ENCODE results near the gene CDC45.

CDC45 gene

DNA sequence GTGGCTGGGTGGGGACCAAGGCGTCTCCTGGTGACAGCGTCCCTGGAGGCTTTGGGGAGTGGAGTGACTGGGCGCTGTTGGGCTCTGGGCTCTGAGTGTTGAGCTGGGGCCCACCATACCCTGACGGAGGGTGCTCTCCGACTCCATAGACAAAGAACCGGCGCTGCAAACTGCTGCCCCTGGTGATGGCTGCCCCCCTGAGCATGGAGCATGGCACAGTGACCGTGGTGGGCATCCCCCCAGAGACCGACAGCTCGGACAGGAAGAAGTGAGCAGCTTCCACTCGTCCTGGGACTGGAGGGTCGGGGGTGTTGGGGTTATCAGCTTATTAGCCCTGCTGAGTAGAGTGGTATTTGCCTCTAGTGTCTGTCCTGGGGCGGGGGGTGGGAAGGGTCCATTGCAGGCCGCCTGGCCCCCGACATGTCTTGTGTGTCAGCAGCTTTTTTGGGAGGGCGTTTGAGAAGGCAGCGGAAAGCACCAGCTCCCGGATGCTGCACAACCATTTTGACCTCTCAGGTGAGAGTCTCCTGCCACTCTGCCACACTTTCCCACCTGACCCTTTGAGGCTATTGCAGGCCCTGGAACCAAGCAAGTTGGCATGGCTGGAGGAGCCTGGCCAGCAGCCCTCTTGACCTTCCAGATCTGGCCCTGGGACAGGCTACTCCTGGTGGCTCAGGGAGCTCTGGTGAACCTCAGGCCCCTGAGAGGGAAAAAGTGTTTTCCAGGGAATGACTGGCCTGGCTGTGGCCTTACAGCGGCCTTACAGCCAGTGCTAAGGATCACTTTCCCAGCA, 36.9 kb downstream of the CDC45 start:
- Histone ChIP-seq H3K4me1 (ENCODE audit: control insufficient read depth, insufficient read depth, low read length) (no peaks in the 10 kb centered on the region), H3K36me3 (ENCODE audit: control insufficient read depth, insufficient read depth, low read length) (no peaks in the 10 kb centered on the region), H3K9me3 (ENCODE audit: control insufficient read depth, low read length) (no peaks in the 10 kb centered on the region), H3K9ac (ENCODE audit: low read length) (no peak overlapping the region), H3K27me3 (ENCODE audit: control insufficient read depth, insufficient read depth, low read length) (no peaks in the 10 kb centered on the region), H3K4me3 (ENCODE audit: low read length) (no peak overlapping the region)

DNA sequence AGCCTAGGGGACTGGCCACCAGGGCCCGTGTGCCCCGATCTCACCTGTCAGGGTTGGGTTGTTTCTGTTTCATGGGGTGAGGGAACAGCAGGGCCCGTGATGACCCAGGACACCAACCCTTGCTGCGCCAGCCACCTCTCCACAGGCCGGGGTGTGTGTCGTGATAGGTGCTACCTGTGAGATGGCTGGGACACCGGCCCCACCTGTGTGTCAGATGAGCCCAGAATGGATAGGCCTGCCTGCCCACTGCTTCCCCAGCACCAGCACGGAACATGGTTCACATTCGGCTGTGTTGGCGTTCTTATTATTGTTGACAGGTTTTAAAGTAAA, 37.4 kb downstream of the CDC45 start:
- H3K9ac ChIP-seq (ENCODE audit: low read length) = no peak overlapping the region
- no peak overlapping the region for H3K4me3 ChIP-seq (ENCODE audit: low read length)
- H3K9me3 ChIP-seq (ENCODE audit: control insufficient read depth, low read length) = no peaks in the 10 kb centered on the region
- H3K4me1 ChIP-seq (ENCODE audit: control insufficient read depth, insufficient read depth, low read length) = no peaks in the 10 kb centered on the region
- H3K36me3 ChIP-seq (ENCODE audit: control insufficient read depth, insufficient read depth, low read length) = no peaks in the 10 kb centered on the region
- H3K27me3 ChIP-seq (ENCODE audit: control insufficient read depth, insufficient read depth, low read length) = peaks cover 3% of the 10 kb centered on the region

DNA sequence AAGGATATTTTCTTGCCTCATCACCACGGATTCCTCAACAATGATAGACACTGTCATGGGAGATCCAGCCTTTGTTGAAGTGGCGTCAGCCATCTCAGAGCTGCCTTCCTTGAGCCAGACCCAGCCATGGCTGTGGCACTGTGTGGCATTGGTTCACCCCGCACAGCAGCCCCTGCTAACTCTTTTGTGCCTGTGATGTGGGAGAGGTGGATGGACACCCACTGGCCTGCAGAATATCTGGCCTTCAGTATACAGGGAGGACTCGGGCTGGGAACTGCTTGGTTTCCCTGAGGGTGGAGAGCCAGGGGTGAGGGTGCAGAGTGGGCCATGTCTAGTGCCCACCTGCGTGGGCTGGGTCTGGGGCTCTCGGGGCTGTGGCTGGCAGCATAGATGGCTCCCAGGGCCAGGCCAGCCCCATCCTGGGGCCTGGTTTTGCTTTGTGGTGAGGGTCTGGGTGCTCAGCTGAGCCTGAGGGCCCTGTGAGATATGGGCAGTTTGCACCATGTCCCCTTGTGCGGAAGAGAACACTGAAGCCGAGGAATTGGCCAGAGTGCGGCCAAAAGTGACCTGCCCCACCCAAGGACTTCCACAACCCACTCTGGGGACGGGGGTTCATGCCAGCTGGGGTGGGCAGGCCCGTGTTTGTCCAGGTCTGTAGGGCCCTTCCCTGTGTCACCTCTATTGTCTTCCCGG, 38.3 kb downstream of the CDC45 start:
- no peaks in the 10 kb centered on the region for H3K36me3 ChIP-seq (ENCODE audit: control insufficient read depth, insufficient read depth, low read length)
- no peaks in the 10 kb centered on the region for H3K9me3 ChIP-seq (ENCODE audit: control insufficient read depth, low read length)
- H3K4me3 ChIP-seq (ENCODE audit: low read length) = no peak overlapping the region
- peaks cover 1% of the 10 kb centered on the region for H3K4me1 ChIP-seq (ENCODE audit: control insufficient read depth, insufficient read depth, low read length)
- peaks cover 12% of the 10 kb centered on the region for H3K27me3 ChIP-seq (ENCODE audit: control insufficient read depth, insufficient read depth, low read length)
- H3K9ac ChIP-seq (ENCODE audit: low read length) = no peak overlapping the region

DNA sequence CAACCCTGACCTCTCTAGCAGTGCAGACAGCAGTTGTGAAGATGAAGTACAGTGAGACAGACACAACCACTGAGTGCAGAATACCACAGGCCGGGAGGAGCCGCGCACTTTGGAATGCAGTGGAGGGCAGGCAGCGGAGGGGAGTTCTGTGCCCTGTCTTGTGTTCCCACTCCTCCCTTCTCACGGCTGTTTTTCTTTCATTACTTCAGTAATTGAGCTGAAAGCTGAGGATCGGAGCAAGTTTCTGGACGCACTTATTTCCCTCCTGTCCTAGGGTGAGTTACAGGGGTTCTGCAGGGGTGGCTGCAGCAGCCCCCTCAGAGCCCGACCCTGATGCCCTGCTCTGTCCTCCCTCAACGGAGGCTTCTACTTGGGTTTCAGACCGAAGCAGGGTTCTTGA, 38.9 kb downstream of the CDC45 start:
- H3K27me3 ChIP-seq (ENCODE audit: control insufficient read depth, insufficient read depth, low read length) = peaks cover 17% of the 10 kb centered on the region
- H3K4me1 ChIP-seq (ENCODE audit: control insufficient read depth, insufficient read depth, low read length) = peaks cover 6% of the 10 kb centered on the region
- H3K4me3 ChIP-seq (ENCODE audit: low read length) = no peak overlapping the region
- H3K36me3 ChIP-seq (ENCODE audit: control insufficient read depth, insufficient read depth, low read length) = no peaks in the 10 kb centered on the region
- no peaks in the 10 kb centered on the region for H3K9me3 ChIP-seq (ENCODE audit: control insufficient read depth, low read length)
- no peak overlapping the region for H3K9ac ChIP-seq (ENCODE audit: low read length)

DNA sequence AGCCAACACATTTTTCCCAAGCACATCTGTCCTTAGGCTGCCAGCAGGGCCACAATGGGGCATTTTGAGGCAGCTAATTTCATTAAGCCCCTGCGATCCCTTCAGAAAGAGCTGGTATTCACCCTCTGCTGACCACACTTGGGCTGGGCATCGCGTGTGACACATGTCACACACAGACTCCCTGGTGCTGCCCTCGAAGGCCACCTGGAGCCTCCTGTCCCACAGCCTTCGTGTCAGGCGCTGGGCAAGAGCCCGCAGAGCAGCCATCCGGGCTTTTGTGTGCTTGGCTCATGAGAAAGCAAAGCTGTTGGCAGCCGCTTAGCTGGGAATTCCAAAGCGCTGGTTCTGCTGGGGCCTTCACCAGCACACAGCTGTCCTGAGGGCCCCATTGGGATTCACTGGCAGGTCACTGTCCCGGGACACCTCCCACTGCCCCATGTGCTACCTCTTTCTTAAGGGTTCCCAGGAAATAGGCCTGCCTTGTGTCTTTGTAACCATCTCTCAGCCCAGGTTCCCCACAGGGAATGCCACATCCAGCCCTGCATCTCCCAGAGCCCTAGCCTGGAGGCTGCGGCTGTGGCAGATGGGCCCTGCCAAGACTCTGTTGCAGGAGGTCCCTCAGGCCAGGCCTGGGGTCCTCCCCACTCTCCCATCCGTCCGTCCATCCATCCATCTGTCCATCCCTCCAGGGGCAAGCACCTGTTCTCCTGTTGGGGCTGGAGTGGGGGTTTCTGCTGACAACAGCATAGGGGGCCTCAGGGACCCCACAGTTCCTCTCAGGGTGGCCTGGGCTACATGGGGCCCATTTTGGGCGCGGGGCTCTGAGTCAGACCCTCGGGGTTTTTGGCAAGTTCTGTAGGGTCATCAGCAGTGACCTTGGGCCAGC, 39.6 kb downstream of the CDC45 start:
- Histone ChIP-seq H3K9me3 (ENCODE audit: control insufficient read depth, low read length) (no peaks in the 10 kb centered on the region), H3K36me3 (ENCODE audit: control insufficient read depth, insufficient read depth, low read length) (no peaks in the 10 kb centered on the region), H3K27me3 (ENCODE audit: control insufficient read depth, insufficient read depth, low read length) (peaks cover 24% of the 10 kb centered on the region), H3K4me3 (ENCODE audit: low read length) (no peak overlapping the region), H3K4me1 (ENCODE audit: control insufficient read depth, insufficient read depth, low read length) (peaks cover 12% of the 10 kb centered on the region), H3K9ac (ENCODE audit: low read length) (no peak overlapping the region)

DNA sequence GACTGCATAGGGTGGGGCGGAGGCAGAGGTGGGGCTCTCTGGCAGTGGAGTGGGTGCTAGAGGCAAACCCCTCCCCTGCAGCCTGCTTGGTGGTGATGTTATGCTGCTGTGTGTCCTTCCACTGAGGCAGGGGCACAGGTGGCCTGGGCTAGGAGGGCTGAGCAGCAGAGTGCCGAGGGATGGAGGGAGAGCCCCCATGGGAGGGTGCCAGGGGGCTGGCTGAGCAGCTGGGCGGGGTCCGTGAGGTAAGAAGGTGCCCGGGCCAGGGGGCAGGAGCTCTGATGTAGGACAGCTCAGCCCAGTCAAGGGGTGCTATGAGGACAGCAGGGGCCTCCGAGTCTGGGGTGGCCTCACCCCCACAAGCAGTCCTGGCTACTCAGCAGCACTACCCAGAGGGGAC, 40.3 kb downstream of the CDC45 start:
- no peak overlapping the region for H3K4me3 ChIP-seq (ENCODE audit: low read length)
- no peaks in the 10 kb centered on the region for H3K9me3 ChIP-seq (ENCODE audit: control insufficient read depth, low read length)
- H3K36me3 ChIP-seq (ENCODE audit: control insufficient read depth, insufficient read depth, low read length) = no peaks in the 10 kb centered on the region
- peaks cover 12% of the 10 kb centered on the region for H3K4me1 ChIP-seq (ENCODE audit: control insufficient read depth, insufficient read depth, low read length)
- H3K9ac ChIP-seq (ENCODE audit: low read length) = no peak overlapping the region
- peaks cover 31% of the 10 kb centered on the region for H3K27me3 ChIP-seq (ENCODE audit: control insufficient read depth, insufficient read depth, low read length)

DNA sequence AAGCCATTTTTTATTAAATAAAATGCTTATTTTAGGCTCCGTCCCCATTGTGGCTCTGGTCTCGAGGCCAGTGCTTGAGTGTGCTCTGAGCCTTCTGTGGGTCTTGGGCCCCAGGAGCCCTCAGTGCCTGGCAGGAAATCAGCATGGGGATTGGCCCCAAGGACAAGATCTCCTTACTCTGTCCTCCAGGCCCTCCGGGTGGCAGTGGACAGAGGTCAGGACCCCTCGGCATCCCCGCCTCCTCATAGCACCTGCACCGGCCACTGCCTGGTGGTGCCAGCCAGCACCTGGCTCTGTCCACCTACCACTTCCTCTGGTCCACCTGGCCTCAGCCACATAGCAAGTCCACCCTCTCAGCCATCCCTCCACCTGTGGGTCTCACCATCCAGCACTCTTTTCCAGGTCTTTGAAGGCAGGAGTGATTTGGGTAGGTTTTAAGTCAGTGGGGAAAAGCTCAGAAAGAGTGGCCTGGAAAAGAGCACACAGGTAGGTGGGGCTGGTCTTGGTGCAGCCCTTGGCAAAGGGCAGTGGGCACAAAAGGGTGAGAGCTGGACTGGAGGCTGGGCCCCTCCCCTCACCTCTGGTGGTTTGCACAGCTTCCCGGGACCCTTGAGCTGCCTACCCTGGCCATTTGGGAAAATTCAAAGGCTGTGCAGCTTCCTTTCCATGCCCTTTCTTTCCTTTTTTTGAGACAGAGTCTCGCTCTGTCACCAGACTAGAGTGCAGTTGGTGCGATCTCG, 41.0 kb downstream of the CDC45 start:
- H3K36me3 ChIP-seq (ENCODE audit: control insufficient read depth, insufficient read depth, low read length) = no peaks in the 10 kb centered on the region
- H3K4me1 ChIP-seq (ENCODE audit: control insufficient read depth, insufficient read depth, low read length) = peaks cover 12% of the 10 kb centered on the region
- peaks cover 38% of the 10 kb centered on the region for H3K27me3 ChIP-seq (ENCODE audit: control insufficient read depth, insufficient read depth, low read length)
- H3K4me3 ChIP-seq (ENCODE audit: low read length) = no peak overlapping the region
- no peaks in the 10 kb centered on the region for H3K9me3 ChIP-seq (ENCODE audit: control insufficient read depth, low read length)
- H3K9ac ChIP-seq (ENCODE audit: low read length) = no peak overlapping the region

DNA sequence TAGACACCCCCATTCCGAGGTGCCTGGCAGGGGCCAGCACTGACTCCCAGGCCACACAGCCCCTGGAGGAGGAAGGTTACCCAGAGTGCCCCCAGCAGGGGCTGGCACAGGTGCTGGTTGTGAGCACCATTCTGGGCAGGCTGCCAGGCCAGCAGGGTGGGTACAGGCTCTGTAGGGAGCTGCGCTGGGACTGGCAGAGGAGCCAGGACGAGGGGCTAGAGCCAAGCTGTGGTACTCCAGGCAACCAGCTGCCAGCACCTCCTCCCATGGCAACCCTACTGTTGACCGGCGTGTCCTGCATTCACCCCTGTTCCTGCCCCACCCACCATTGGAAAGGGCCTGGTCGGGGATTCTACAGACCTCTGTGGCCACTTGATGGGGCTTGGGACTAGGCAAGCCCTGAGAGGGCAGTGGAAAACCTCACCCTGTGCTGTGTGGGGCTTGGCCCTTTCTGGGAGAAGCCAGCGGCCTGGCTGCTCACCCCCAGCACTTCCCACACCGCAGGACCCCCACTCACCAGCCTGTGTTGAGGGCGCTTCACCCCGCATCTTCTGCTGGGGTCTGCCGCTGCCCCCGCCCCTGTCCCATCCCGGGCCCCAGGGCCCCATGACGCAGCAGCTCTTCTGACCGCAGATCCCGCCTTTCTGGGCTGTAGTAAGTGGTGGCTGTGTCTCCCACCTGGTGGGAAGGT, 42.6 kb downstream of the CDC45 start:
- Histone ChIP-seq H3K36me3 (ENCODE audit: control insufficient read depth, insufficient read depth, low read length) (no peaks in the 10 kb centered on the region), H3K9me3 (ENCODE audit: control insufficient read depth, low read length) (no peaks in the 10 kb centered on the region), H3K27me3 (ENCODE audit: control insufficient read depth, insufficient read depth, low read length) (peaks cover 44% of the 10 kb centered on the region), H3K9ac (ENCODE audit: low read length) (no peak overlapping the region), H3K4me1 (ENCODE audit: control insufficient read depth, insufficient read depth, low read length) (peaks cover 12% of the 10 kb centered on the region), H3K4me3 (ENCODE audit: low read length) (no peak overlapping the region)

DNA sequence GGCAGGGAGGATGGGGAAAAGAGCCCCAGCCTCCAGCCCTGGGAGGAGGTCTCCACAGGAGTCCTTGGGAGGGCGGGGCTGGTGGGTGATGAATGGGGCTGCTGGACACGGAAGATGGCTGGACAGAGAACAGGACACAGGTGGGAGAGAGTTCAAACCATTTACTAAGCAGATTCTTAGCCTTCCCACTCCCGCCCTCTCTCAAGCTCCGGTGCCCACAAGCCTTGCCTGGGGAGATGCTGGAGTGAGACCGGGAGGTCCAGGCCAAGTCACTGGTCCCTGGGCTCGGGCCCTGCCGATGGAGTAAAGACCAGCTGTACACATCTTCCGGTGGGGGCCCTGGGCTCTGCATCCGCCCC, 43.1 kb downstream of the CDC45 start:
- H3K27me3 ChIP-seq (ENCODE audit: control insufficient read depth, insufficient read depth, low read length) = peaks cover 44% of the 10 kb centered on the region

DNA sequence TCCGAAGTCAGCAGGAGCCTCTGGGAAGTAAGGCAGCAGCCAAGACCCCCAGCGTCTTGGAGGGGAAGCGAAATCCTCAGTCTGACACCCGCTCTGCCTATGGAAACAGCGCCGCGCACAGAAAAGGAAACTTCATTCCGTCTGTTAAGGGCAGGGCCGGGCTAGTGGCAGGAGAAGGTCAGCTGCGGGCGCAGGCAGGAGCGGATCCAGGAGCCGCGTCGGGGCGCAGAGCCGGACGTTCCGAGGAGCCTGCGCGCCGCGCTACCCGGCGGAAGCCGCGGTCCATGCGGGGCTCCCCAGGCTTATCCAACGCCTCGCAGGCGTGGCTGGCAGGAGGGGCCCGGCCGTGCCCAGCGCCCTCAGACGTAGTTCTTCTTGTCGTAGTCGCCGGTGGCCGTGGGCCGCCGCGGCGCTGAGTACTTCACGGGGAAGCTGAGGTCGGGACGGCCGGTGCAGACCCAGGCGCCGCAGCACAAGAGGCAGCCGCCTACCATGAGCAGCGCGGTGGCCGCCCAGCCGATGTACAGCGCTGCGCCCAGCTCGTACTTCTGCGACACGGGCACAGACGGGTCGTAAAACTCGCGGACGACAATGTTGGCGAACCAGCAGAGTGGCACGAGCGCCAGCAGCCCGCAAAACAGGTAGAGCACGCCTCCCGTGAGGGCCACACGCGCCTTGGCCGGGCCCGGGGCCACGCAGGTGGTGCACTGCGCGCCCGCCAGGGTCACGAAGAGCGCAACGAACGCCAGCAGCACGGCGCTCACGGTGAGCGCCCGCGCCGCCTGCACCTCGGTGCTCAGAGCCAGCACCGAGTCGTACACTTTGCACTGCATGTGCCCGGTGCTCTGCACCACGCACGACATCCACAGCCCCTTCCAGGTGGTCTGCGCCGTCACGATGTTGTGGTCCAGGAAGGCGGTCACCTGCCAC, 43.8 kb downstream of the CDC45 start:
- no peaks in the 10 kb centered on the region for H3K36me3 ChIP-seq (ENCODE audit: control insufficient read depth, insufficient read depth, low read length)
- peaks cover 12% of the 10 kb centered on the region for H3K4me1 ChIP-seq (ENCODE audit: control insufficient read depth, insufficient read depth, low read length)
- no peak overlapping the region for H3K4me3 ChIP-seq (ENCODE audit: low read length)
- no peaks in the 10 kb centered on the region for H3K9me3 ChIP-seq (ENCODE audit: control insufficient read depth, low read length)
- H3K27me3 ChIP-seq (ENCODE audit: control insufficient read depth, insufficient read depth, low read length) = peaks cover 44% of the 10 kb centered on the region
- H3K9ac ChIP-seq (ENCODE audit: low read length) = no peak overlapping the region

More for the DNA sequence above, 43.1 kb downstream of the CDC45 start:
- no peaks in the 10 kb centered on the region for H3K36me3 ChIP-seq (ENCODE audit: control insufficient read depth, insufficient read depth, low read length)
- H3K9ac ChIP-seq (ENCODE audit: low read length) = no peak overlapping the region
- no peak overlapping the region for H3K4me3 ChIP-seq (ENCODE audit: low read length)
- H3K9me3 ChIP-seq (ENCODE audit: control insufficient read depth, low read length) = no peaks in the 10 kb centered on the region
- peaks cover 12% of the 10 kb centered on the region for H3K4me1 ChIP-seq (ENCODE audit: control insufficient read depth, insufficient read depth, low read length)
